ENCODE results near the gene EME2. TPM values are rescaled to one million over a fixed set of nuclear protein-coding genes. Genes with fewer than 3 reads are reported as not detected.

EME2 gene
- total and polyA plus RNA-seq, 2 donors from 2014 or later = 5.1 to 23.8 TPM

DNA sequence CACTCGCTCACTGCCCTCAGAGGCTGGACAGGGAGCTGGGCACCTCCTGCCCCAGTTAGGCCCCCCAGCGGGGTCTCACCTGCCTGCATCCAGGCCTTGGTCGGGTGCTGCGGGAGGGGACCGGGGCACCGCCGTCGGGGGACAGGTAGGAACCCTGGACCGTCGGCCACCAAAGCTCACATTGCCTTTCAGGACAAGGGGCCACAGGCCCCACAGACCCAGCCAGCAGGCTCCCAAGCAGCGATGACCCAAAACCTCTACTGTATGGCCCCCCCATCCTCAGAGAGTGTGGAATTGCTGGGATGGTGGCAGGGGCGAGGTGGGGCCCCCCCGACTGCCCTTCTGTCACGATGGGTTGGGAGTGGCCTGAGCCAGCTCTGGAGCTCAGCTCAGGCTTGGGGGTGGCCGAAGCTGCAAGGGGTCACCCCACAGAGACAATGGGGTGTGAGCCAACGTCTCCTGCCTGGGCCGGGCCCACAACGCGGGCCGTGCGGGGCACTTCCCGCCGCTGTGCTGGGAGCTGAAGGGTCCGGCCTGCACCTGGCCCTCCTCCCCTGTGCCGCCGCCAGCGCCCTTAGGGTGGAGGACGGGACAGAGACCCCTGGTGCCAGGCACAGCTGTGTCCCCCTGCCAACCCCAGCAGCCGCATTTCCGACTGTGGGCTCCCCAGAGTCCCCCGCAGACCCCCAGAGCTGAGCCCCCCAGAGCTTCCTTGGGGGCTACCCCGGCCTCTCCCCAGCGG lies 20.4 kb downstream of the EME2 start:
- H3K9me3 ChIP-seq (ENCODE audit: control insufficient read depth in 2 of 3, insufficient read depth in 1 of 3, low read length in 3 of 3) = peaks cover 0 to 2% (median 0%) of the 10 kb centered on the region in 3 donors
- intact Hi-C loops (cut with DNase I) = no loop called here
- H3K9ac ChIP-seq (ENCODE audit: low read length in 3 of 3) = no peak overlapping the region
- H3K4me1 ChIP-seq (ENCODE audit: control insufficient read depth in 2 of 3, insufficient read depth in 2 of 3, low read depth in 1 of 3, low read length in 3 of 3) = no peaks in the 10 kb centered on the region
- FAIRE-seq (no peak), DNase-seq (peak in 2 of 5 donors; percentile 41 to 77)
- H3K27ac ChIP-seq (ENCODE audit: low read depth in 2 of 2, low read length in 2 of 2) = no peak overlapping the region
- H3K27me3 ChIP-seq (ENCODE audit: control insufficient read depth, insufficient read depth, low read length) = no peaks in the 10 kb centered on the region
- no peaks in the 10 kb centered on the region for H3K36me3 ChIP-seq (ENCODE audit: control insufficient read depth in 2 of 3, insufficient read depth in 3 of 3, low read length in 3 of 3)
- TF ChIP-seq, protein P1, sequence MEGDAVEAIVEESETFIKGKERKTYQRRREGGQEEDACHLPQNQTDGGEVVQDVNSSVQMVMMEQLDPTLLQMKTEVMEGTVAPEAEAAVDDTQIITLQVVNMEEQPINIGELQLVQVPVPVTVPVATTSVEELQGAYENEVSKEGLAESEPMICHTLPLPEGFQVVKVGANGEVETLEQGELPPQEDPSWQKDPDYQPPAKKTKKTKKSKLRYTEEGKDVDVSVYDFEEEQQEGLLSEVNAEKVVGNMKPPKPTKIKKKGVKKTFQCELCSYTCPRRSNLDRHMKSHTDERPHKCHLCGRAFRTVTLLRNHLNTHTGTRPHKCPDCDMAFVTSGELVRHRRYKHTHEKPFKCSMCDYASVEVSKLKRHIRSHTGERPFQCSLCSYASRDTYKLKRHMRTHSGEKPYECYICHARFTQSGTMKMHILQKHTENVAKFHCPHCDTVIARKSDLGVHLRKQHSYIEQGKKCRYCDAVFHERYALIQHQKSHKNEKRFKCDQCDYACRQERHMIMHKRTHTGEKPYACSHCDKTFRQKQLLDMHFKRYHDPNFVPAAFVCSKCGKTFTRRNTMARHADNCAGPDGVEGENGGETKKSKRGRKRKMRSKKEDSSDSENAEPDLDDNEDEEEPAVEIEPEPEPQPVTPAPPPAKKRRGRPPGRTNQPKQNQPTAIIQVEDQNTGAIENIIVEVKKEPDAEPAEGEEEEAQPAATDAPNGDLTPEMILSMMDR (IDR thresholded peaks at IDR 0.05; ENCODE audit: borderline replicate concordance, extremely low read depth, insufficient read depth) = no peak
- H3K4me3 ChIP-seq (ENCODE audit: low read length in 3 of 3) = no peak overlapping the region

DNA sequence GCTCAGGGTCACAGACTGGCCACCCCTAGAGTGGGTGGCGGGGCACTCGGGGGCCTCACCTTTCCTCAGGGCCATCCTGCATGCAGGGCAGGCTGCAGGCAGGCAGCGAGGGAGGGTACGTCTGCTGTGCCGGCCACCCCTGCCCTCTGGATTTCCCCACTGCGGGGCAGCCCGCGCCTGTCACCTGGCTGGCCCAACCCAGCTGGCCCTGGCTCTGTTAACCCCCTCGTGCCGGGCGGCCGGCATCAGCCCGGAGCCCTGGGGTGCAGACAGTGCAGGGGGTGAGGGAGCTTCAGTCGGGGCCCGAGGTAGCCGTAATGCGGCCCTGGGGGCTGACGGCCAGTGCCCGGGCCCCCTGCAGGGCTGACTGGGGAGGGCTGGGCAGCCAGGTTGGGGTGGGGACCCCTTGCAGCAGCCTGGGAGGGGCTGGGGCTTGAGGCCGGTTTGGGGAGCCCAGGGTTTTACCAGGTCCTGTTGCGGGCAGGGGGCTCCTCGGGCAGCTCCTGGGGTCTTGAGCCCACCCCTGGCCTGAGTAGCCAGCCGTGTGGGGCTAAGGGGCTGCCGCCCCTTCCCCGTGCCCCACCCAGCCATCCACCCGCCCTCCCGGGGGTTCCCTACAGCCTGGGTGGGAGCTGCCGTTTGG lies 21.1 kb downstream of the EME2 start, which contains the start of gene IGFALS:
Gene IGFALS, minus strand, starts transcription at position 128 of the 643 bp plus-strand sequence. Its CDS starts 53 bp downstream, at position 75.
- Histone ChIP-seq H3K4me1 (ENCODE audit: control insufficient read depth in 2 of 3, insufficient read depth in 2 of 3, low read depth in 1 of 3, low read length in 3 of 3) (no peaks in the 10 kb centered on the region), H3K4me3 (ENCODE audit: low read length in 3 of 3) (no peak within 1 kb of the TSS), H3K36me3 (ENCODE audit: control insufficient read depth in 2 of 3, insufficient read depth in 3 of 3, low read length in 3 of 3) (no peaks in the 10 kb centered on the region), H3K9ac (ENCODE audit: low read length in 3 of 3) (no peak within 1 kb of the TSS), H3K9me3 (ENCODE audit: control insufficient read depth in 2 of 3, insufficient read depth in 1 of 3, low read length in 3 of 3) (peaks cover 0 to 3% (median 0%) of the 10 kb centered on the region in 3 donors), H3K27me3 (ENCODE audit: control insufficient read depth, insufficient read depth, low read length) (no peaks in the 10 kb centered on the region), H3K27ac (ENCODE audit: low read depth in 2 of 2, low read length in 2 of 2) (no peak within 1 kb of the TSS)
- peak in 2 of 5 donors; percentile 42 to 74 for DNase-seq
- intact Hi-C loops (cut with DNase I) = no loop called here
- no peak for FAIRE-seq
- TF ChIP-seq, protein P1 (IDR thresholded peaks at IDR 0.05; ENCODE audit: borderline replicate concordance, extremely low read depth, insufficient read depth) = no peak

DNA sequence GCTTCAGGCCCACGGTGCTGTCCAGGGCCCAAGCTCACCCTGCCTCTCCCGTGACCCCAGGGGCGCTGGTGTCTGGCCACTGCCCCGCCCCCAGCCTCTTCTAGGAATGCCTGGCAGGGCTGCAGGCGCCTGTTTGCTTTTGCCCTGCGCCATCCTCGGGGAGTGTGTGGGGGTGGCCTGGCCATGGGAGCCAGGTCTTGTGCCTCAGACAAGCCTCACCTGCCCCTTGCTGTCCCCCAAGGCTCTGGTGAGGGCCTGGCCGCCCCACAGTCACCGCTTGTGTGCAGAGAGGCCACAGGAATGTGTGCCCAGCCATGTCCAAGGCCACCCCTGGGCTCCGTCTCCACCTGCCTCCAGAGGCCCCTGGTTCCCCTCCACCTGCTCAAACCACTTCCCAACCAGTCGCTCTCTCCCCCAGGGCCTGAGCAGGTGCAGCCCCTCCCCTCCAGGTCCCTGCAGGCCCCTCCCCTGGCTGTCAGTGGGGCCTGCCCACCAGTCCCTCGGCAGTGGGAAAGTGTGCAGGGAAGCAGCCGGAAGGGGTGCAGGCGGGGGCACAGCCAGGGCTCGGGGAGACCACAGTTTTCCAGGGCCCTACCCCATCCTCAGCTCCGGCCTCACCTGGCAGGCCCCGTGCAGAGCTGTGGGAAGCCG lies 21.7 kb downstream of the EME2 start:
- intact Hi-C loops (cut with DNase I) = no loop called here
- H3K4me1 ChIP-seq (ENCODE audit: control insufficient read depth in 2 of 3, insufficient read depth in 2 of 3, low read depth in 1 of 3, low read length in 3 of 3) = no peaks in the 10 kb centered on the region
- DNase-seq (peak; percentile 52 to 75 (median 68)), FAIRE-seq (no peak)
- H3K36me3 ChIP-seq (ENCODE audit: control insufficient read depth in 2 of 3, insufficient read depth in 3 of 3, low read length in 3 of 3) = no peaks in the 10 kb centered on the region
- TF ChIP-seq, protein P1 (IDR thresholded peaks at IDR 0.05; ENCODE audit: borderline replicate concordance, extremely low read depth, insufficient read depth) = no peak
- peaks cover 0 to 3% (median 0%) of the 10 kb centered on the region in 3 donors for H3K9me3 ChIP-seq (ENCODE audit: control insufficient read depth in 2 of 3, insufficient read depth in 1 of 3, low read length in 3 of 3)
- H3K4me3 ChIP-seq (ENCODE audit: low read length in 3 of 3) = no peak overlapping the region
- no peak overlapping the region for H3K27ac ChIP-seq (ENCODE audit: low read depth in 2 of 2, low read length in 2 of 2)
- H3K27me3 ChIP-seq (ENCODE audit: control insufficient read depth, insufficient read depth, low read length) = no peaks in the 10 kb centered on the region
- H3K9ac ChIP-seq (ENCODE audit: low read length in 3 of 3) = no peak overlapping the region

All from kidney (tissue), 14 donors.